Stimulated activated CD4-positive, alpha-beta T cell treated with anti-CD3 and anti-CD28 coated beads, Interleukin-4, amount 100 ng/mL, for 48 hours (primary cell): ENCODE measurements around the gene GPATCH2L.

Experiments
- DNase-seq, 2 donors: peaks; one replicate each; pipeline ENCODE4 v3.0.0-alpha.2; 2020; ENCODE audit warnings: low read depth in 2 of 2

The GPATCH2L gene

GRCh38 chr14:76136476-76137110, 15.1 kb upstream of the GPATCH2L start:
- DNase-seq, result no peak

- DNase-seq, result no peak
Observed at GRCh38 chr14:76138119-76138757, 13.5 kb upstream of the GPATCH2L start.

GRCh38 chr14:76138758-76139723, 12.7 kb upstream of the GPATCH2L start:
- no peak for DNase-seq

DNA sequence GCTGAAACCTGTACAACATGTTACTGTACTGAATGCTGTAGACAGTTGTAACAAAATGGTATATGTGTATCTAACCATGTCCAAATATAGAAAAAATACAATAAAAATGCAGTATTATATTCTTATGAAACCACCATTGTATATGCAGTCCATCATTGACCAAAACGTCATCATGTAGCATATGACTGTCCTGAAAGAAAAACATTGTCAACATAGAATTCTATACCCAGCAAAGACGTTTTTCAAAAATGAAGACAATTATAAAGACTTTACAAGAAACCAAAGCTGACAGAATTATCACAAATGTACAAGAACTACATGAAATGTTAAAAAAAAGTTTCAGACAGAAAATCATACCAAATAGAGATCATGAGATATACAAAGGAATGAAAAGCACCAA, 8.1 kb upstream of the GPATCH2L start:
- no peak for DNase-seq

DNA sequence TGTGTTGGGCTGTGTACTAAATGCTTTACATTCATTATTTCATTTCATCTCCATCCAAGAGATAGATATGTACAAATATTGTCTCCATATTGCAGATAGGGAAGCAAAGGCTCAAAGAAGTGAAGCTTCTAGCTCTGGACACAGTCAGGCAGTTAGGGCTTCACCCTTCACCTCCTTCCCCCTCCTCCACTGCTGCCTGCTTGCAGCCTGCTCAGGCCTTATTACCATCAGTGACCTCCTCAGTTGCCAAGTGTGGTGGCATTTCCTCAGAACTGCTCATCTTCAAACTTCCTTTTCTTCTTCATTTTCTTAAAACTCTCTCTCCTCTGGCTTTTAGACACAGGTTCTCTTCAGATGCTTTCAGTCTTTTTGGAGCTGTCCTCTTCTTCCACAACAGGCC, 4.7 kb upstream of the GPATCH2L start:
- DNase-seq, result no peak

DNA sequence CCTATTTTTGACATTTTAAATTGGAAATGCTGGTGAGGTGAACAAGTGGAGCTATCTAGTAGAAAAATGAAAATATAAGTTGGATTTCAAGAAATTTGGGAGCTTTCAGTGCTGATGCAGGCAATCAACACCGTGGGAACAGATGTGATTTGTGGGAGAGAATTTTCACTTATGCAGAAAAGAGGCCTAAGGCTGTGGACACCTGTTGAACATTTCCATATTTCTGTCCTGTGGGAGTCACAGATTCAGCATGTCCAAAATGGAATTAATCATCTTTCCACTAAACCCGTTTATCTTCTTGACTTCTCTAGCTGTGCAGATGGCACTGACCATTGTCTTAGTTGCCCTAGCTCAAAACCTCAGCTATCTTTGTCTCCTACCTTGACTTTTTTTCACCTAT, 2.5 kb upstream of the GPATCH2L start:
- DNase-seq, result no peak

DNA sequence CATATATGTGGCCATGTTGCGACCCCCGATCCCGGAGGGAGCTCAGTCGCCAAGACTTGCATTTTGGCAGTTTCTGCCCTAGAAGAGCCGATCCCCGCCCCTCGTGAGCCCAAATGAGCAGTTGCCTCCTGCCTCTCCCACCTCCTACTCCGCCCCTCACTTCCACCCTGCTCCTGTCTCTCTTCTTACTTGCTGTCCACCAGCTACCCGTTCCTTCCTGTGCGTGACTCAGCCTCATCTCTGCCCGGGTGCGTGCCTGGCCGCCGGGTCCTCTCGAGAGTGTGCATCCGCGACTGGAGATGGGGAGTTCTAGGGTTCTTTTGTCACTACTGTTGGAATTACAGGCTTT, 585 bp downstream of the GPATCH2L start:
- peak; percentile 42 to 61 for DNase-seq

DNA sequence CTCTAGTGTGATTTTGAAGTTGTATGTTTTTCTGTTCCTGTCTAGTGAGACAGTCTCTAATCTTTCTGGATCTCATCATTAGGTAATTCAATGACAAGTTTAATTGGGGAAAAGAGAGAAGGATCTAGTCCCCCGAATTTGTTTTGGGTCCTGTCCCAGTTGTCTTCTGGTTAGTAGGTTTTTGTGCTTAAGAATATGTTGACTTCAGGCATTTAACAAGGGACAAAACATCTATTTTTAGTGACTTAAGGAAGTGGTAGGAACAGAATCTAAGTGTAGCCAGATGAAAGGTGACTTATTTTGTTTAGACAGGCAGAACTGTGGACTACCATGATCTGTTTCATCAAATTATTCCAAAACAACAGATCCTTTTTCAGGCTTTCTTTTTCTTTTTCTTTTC, 2.2 kb downstream of the GPATCH2L start:
- no peak for DNase-seq

DNA sequence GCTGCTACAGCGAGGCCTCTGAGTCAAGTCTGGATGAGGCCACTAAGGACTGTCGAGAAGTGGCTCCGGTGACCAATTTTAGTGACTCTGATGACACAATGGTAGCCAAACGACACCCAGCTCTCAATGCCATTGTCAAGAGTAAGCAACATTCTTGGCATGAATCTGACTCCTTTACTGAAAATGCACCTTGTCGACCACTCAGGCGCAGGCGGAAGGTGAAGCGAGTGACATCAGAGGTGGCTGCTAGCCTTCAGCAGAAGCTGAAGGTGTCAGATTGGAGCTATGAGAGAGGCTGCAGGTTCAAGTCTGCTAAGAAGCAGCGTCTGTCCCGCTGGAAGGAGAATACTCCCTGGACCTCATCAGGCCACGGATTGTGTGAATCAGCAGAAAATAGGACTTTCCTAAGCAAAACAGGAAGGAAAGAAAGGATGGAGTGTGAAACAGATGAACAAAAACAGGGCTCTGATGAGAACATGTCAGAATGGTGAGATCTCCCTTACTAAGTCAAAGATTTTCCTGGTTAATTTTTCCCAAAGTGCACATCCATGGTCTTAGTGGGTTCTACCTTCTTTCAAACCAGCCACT, 2.9 kb downstream of the GPATCH2L start:
- no peak for DNase-seq

GRCh38 chr14:76163668-76164363, 12.1 kb downstream of the GPATCH2L start:
- DNase-seq, result no peak

DNA sequence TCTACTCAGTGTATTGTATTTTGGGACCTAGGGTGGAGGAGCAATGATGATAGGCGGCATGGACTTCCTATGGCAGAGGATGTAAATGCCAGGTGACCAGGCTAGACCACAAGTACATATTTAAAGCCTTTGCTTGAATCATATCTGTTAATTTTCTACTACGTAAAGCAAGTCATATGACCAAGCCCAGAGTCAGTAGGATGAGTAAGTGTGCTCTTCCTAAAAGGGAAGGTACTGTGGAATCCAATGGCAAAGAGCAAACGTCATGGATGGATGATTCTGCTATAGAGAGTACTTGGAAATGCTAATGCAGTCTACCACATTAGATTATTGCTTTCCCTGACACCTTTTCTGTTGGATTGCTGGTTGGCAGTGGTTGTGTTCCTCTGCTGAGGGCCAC, 16.8 kb downstream of the GPATCH2L start:
- no peak for DNase-seq

DNA sequence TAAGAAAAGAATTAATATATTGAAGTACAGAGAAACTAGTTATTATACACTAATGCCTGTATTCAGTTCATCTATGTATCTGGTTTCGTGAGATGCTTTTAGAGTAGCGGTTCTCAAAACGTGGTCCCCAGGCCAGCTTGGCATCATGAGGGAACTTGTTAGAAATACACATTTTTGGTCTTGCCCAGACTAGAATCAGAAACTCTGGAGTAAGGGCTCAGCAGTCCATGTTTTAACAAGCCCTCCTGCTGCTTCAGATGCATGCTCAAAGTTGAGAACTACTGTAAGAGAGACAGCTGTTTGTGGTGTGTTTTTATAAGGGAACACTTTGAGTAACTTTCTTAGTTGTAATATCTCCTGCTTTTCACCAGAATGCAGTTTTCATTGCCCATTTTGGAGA, 18.1 kb downstream of the GPATCH2L start:
- no peak for DNase-seq

GRCh38 chr14:76174982-76175381, 23.3 kb downstream of the GPATCH2L start:
- DNase-seq, result no peak

GRCh38 chr14:76175942-76176341, 24.2 kb downstream of the GPATCH2L start:
- DNase-seq, result no peak

DNA sequence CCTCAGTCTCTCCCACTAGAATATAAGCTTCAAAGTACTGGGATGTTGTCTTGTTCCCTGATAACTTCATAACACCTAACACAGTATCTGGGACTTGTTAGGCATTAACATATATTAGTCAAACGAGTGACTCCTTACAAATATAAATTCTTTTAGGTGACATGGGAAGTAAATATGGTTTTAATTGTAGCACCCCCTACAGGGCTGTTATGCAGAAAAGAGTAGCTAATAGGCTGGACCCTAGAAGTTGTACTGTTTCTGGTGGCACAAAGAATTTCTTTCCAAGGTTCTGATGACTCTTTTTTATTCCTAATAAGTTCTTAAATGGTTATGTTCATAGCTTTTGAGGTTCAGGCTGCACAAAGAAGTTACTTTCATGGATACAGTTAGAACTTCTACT, 29.8 kb downstream of the GPATCH2L start:
- no peak for DNase-seq

- DNase-seq, result no peak
Observed at GRCh38 chr14:76186308-76187027, 34.7 kb downstream of the GPATCH2L start.

- no peak for DNase-seq
Observed at GRCh38 chr14:76191297-76191696, 39.6 kb downstream of the GPATCH2L start.

DNA sequence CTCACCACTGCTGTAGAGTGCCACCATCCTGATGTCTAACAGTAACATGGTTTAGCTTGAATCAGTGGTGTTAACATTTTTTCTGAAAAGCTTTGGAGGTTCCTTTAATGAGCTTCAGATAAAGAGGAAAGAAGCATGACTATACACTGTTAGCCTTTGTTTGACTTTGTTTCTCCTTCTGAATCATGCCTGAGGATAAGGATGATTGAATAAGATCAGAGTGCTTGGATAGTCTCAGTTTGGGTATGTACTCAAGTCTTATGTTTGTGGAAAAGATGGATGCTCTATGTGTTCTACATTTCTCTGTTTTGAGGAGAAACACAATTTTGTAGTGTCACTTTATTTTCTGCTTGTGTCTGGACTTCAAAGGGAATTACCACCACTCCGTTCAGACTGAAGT, 42.0 kb downstream of the GPATCH2L start:
- DNase-seq, result no peak

DNA sequence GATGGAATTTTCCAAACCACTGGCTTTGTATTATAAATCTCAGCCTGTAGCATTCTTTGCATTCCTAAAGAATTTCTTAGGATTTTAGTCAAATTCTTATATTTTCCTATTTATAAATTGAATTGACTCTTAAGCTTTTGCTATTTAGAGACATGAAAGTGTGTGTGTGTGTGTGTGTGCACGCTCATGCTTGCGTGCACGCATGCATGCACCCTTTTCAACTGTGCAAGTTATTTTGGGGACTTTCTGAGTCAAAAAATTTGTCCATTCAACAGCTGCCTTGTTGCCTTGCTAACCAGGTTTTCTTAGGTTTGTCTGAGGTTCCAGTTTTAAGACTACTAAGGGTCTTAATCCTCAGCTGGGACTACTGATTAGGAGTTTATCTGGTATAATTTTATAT, 42.6 kb downstream of the GPATCH2L start:
- no peak for DNase-seq

DNA sequence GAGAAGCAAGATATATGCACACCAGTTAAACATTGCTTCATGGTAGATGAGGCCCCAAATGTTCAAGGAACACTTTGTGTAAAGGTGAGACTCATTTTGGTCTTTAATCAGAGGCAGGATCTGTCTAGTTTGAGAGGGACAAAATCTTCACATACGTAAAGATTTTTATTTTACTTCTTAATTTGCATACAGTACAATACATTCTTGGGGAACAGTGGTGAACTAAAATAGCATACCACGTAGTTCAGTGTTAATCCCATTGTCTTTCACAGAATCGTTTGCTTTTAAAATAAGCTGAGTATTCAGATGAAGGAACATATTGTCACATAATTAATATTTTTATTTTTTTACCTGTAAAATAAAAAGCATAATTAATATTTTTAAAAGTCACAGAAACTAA, 43.3 kb downstream of the GPATCH2L start:
- no peak for DNase-seq
